OCI-LY1 (cell line): ENCODE data around the gene MAP4K1.

Source experiments
- EZH2 ChIP-seq: fragments of 200-600 bp; sonication (generic), shearing (Covaris generic); IDR thresholded peaks from 2 replicates; pipeline ENCODE4 v1.8.0; 2017; ENCODE audit warnings: borderline replicate concordance, mixed run types, mild to moderate bottlenecking, antibody characterized with exemption, low read length, moderate library complexity, mixed read lengths
- TF ChIP-seq, protein P1 (sequence below): fragments of 200-600 bp; sonication (generic), shearing (Covaris generic); IDR thresholded peaks from 2 replicates; pipeline ENCODE4 v1.5.1; 2017; ENCODE audit warnings: mild to moderate bottlenecking, antibody characterized with exemption, low read length, moderate library complexity, mixed read lengths

DNA sequence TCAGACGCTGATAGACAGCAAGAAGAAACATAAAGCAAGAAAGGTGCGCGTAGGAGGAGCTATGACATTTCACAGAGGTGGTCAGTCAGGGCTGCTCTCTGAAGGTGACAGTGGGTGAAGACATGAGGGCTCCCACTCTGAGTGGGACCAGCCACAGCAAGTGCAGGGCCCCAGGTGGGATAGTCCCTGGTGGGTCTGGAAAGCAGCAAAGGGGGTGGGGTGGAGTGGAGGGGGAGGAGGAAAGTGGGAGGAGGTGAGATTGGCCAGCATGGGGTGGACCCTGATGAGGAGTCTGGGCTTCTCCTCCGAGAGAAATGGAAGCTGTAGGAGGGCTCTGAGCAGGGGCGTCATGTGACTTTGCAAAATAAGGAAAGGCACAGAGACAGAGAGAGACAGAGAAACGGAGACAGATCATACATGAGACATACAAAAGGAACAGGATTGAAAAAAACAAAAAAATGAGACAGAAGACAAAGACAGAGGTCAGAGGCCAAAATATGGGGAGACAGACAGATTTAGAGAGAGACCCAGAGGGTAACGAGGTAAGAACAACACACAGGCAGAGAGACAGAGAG is 2.7 kb downstream of the MAP4K1 start:
- no peak for TF ChIP-seq EZH2
- TF ChIP-seq, protein P1, sequence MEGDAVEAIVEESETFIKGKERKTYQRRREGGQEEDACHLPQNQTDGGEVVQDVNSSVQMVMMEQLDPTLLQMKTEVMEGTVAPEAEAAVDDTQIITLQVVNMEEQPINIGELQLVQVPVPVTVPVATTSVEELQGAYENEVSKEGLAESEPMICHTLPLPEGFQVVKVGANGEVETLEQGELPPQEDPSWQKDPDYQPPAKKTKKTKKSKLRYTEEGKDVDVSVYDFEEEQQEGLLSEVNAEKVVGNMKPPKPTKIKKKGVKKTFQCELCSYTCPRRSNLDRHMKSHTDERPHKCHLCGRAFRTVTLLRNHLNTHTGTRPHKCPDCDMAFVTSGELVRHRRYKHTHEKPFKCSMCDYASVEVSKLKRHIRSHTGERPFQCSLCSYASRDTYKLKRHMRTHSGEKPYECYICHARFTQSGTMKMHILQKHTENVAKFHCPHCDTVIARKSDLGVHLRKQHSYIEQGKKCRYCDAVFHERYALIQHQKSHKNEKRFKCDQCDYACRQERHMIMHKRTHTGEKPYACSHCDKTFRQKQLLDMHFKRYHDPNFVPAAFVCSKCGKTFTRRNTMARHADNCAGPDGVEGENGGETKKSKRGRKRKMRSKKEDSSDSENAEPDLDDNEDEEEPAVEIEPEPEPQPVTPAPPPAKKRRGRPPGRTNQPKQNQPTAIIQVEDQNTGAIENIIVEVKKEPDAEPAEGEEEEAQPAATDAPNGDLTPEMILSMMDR, result no peak
